Measurements from ENCODE around the gene MTR.

Gene MTR

GRCh38 chr1:236774926-236775325 is 20.2 kb upstream of the MTR start:
- no peak for DNase-seq (ENCODE audit: extremely low read depth in 1 of 2, low read depth in 1 of 2)

GRCh38 chr1:236779312-236779711 is 15.8 kb upstream of the MTR start:
- no peak for DNase-seq (ENCODE audit: extremely low read depth in 1 of 2, low read depth in 1 of 2)

- DNase-seq (ENCODE audit: extremely low read depth in 1 of 2, low read depth in 1 of 2): no peak
These were observed 9.6 kb upstream of the MTR start for GRCh38 chr1:236785477-236785876.

GRCh38 chr1:236786453-236786852 is 8.6 kb upstream of the MTR start:
- no peak for DNase-seq (ENCODE audit: extremely low read depth in 1 of 2, low read depth in 1 of 2)

GRCh38 chr1:236794585-236795034 is 482 bp upstream of the MTR start:
- no peak for DNase-seq (ENCODE audit: extremely low read depth in 1 of 2, low read depth in 1 of 2)

GRCh38 chr1:236795757-236796667 is 920 bp downstream of the MTR start:
- DNase-seq (ENCODE audit: extremely low read depth in 1 of 2, low read depth in 1 of 2): peak in 1 of 2 donors; percentile 38

GRCh38 chr1:236799001-236799400 is 3.9 kb downstream of the MTR start:
- DNase-seq (ENCODE audit: extremely low read depth in 1 of 2, low read depth in 1 of 2): no peak

GRCh38 chr1:236800002-236800620 is 5.0 kb downstream of the MTR start:
- no peak for DNase-seq (ENCODE audit: extremely low read depth in 1 of 2, low read depth in 1 of 2)

GRCh38 chr1:236800623-236801022 is 5.5 kb downstream of the MTR start:
- DNase-seq (ENCODE audit: extremely low read depth in 1 of 2, low read depth in 1 of 2): no peak

- DNase-seq (ENCODE audit: extremely low read depth in 1 of 2, low read depth in 1 of 2): no peak
These were observed 7.2 kb downstream of the MTR start for GRCh38 chr1:236802264-236802663.

GRCh38 chr1:236806634-236807033 is 11.5 kb downstream of the MTR start:
- no peak for DNase-seq (ENCODE audit: extremely low read depth in 1 of 2, low read depth in 1 of 2)

- no peak for DNase-seq (ENCODE audit: extremely low read depth in 1 of 2, low read depth in 1 of 2)
These were observed 12.9 kb downstream of the MTR start for GRCh38 chr1:236808005-236808404.

- no peak for DNase-seq (ENCODE audit: extremely low read depth in 1 of 2, low read depth in 1 of 2)
These were observed 13.6 kb downstream of the MTR start for GRCh38 chr1:236808564-236809130.

GRCh38 chr1:236809148-236809547 is 14.1 kb downstream of the MTR start:
- DNase-seq (ENCODE audit: extremely low read depth in 1 of 2, low read depth in 1 of 2): no peak

GRCh38 chr1:236810018-236810417 is 14.9 kb downstream of the MTR start:
- DNase-seq (ENCODE audit: extremely low read depth in 1 of 2, low read depth in 1 of 2): no peak

- DNase-seq (ENCODE audit: extremely low read depth in 1 of 2, low read depth in 1 of 2): no peak
These were observed 17.4 kb downstream of the MTR start for GRCh38 chr1:236812334-236813030.

- no peak for DNase-seq (ENCODE audit: extremely low read depth in 1 of 2, low read depth in 1 of 2)
These were observed 20.8 kb downstream of the MTR start for GRCh38 chr1:236815941-236816340.

GRCh38 chr1:236819856-236820255 is 24.8 kb downstream of the MTR start:
- DNase-seq (ENCODE audit: extremely low read depth in 1 of 2, low read depth in 1 of 2): no peak

- DNase-seq (ENCODE audit: extremely low read depth in 1 of 2, low read depth in 1 of 2): no peak
These were observed 26.1 kb downstream of the MTR start for GRCh38 chr1:236821091-236821627.

GRCh38 chr1:236823559-236823958 is 28.5 kb downstream of the MTR start:
- no peak for DNase-seq (ENCODE audit: extremely low read depth in 1 of 2, low read depth in 1 of 2)

- DNase-seq (ENCODE audit: extremely low read depth in 1 of 2, low read depth in 1 of 2): no peak
These were observed 34.0 kb downstream of the MTR start for GRCh38 chr1:236829085-236829484.

All from activated CD8-positive, alpha-beta memory T cell treated with anti-CD3 and anti-CD28 coated beads for 1 hour (primary cell).